Adipocyte (in vitro differentiated cells): Measurements from ENCODE around the gene ARHGAP42.

Source experiments
- DNase-seq: peaks from one replicate; pipeline ENCODE4 v3.0.0-alpha.2; 2015; ENCODE audit warnings: low read depth
- H3K27me3 ChIP-seq: replicated peaks from 2 replicates; pipeline ENCODE4 v1.7.0; 2013; ENCODE audit warnings: mild to moderate bottlenecking, low read length, moderate library complexity; ENCODE audit not compliant: control insufficient read depth, insufficient read depth
- H3K36me3 ChIP-seq: 2 replicates; pipeline ENCODE4 v1.7.0; 2013; ENCODE audit warnings: low read length, mild to moderate bottlenecking, moderate library complexity; ENCODE audit not compliant: control insufficient read depth, insufficient read depth, severe bottlenecking
- H3K4me1 ChIP-seq: 2 replicates; pipeline ENCODE4 v1.7.0; 2013; ENCODE audit warnings: mild to moderate bottlenecking, low read length, moderate library complexity; ENCODE audit not compliant: control insufficient read depth, insufficient read depth
- H3K4me3 ChIP-seq: 2 replicates; pipeline ENCODE4 v1.7.0; 2013; ENCODE audit warnings: mild to moderate bottlenecking, low read length, moderate library complexity
- H3K9ac ChIP-seq: 2 replicates; pipeline ENCODE4 v1.7.0; 2013; ENCODE audit warnings: mild to moderate bottlenecking, low read length, moderate library complexity
- H3K9me3 ChIP-seq: 2 replicates; pipeline ENCODE4 v1.7.0; 2013; ENCODE audit warnings: mild to moderate bottlenecking, low read length, moderate library complexity; ENCODE audit not compliant: control insufficient read depth

ARHGAP42 gene

GRCh38 chr11:100808904-100809491 is 121.9 kb downstream of the ARHGAP42 start:
- H3K4me1 ChIP-seq: peaks cover 11% of the 10 kb centered on the region
- H3K27me3 ChIP-seq: no peaks in the 10 kb centered on the region
- H3K36me3 ChIP-seq: no peaks in the 10 kb centered on the region
- H3K9ac ChIP-seq: no peak overlapping the region
- no peaks in the 10 kb centered on the region for H3K9me3 ChIP-seq
- peak overlapping the region; percentile 19 for H3K4me3 ChIP-seq
- DNase-seq: peak; percentile 61

GRCh38 chr11:100810146-100810545 is 123.1 kb downstream of the ARHGAP42 start:
- DNase-seq: no peak
- Histone ChIP-seq H3K36me3 (no peaks in the 10 kb centered on the region), H3K4me3 (no peak overlapping the region), H3K4me1 (peaks cover 11% of the 10 kb centered on the region), H3K9ac (no peak overlapping the region), H3K27me3 (no peaks in the 10 kb centered on the region), H3K9me3 (no peaks in the 10 kb centered on the region)

- no peak overlapping the region for H3K9ac ChIP-seq
- peaks cover 11% of the 10 kb centered on the region for H3K4me1 ChIP-seq
- H3K36me3 ChIP-seq: no peaks in the 10 kb centered on the region
- H3K9me3 ChIP-seq: no peaks in the 10 kb centered on the region
- no peak for DNase-seq
- no peaks in the 10 kb centered on the region for H3K27me3 ChIP-seq
- H3K4me3 ChIP-seq: no peak overlapping the region
Observed at GRCh38 chr11:100810666-100811065, 123.6 kb downstream of the ARHGAP42 start.

DNA sequence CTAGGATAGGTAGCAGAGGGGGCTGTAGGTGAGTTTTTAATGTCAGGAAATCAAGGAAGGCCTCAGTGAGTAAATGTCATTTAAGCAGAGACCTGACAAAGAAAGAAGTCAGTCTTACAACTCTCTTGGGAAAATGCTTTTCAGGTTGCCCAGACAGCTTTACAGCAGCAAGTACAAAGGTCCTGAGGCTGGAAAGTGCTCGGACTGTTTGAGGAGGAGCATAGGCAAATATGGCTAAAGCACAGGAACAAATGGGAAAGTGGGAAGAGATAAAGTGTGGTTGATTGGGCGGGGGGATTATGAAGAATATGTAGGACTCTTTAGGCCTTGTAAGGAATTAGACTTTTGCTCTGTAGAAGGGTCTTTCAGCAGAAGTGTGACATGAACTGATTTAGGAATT is 125.4 kb downstream of the ARHGAP42 start:
- no peaks in the 10 kb centered on the region for H3K36me3 ChIP-seq
- no peak overlapping the region for H3K4me3 ChIP-seq
- H3K9ac ChIP-seq: no peak overlapping the region
- no peaks in the 10 kb centered on the region for H3K27me3 ChIP-seq
- no peak for DNase-seq
- H3K9me3 ChIP-seq: no peaks in the 10 kb centered on the region
- peaks cover 11% of the 10 kb centered on the region for H3K4me1 ChIP-seq

DNA sequence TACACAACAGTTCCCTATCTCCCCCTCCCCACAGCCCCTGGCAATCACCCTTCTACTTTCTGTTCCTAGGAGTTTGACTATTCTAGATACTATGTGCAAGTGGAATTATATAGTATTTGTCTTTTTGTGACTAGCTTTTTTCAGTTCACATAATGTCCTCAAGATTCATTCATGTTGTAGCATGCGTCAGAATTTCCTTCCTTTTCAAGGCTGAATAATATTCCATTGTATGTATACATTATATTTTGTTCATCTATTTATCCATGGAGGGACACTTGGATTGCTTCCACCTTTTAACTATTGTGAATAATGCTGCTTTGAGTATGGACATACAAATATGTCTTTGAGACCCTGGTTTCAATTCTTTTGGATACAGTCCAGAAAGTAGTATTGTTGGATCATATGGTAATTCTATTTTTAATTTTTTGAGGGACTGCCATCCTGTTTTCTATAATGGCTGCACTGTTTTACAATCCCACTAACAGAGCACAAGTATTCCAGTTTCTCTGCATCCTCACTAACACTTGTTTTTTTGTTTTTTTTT is 128.8 kb downstream of the ARHGAP42 start:
- Histone ChIP-seq H3K9me3 (no peaks in the 10 kb centered on the region), H3K4me1 (no peaks in the 10 kb centered on the region), H3K27me3 (no peaks in the 10 kb centered on the region), H3K36me3 (no peaks in the 10 kb centered on the region), H3K9ac (no peak overlapping the region), H3K4me3 (no peak overlapping the region)
- DNase-seq: no peak

GRCh38 chr11:100816823-100817222 is 129.7 kb downstream of the ARHGAP42 start:
- Histone ChIP-seq H3K4me1 (no peaks in the 10 kb centered on the region), H3K9ac (no peak overlapping the region), H3K36me3 (no peaks in the 10 kb centered on the region), H3K4me3 (no peak overlapping the region), H3K27me3 (no peaks in the 10 kb centered on the region), H3K9me3 (no peaks in the 10 kb centered on the region)
- no peak for DNase-seq

DNA sequence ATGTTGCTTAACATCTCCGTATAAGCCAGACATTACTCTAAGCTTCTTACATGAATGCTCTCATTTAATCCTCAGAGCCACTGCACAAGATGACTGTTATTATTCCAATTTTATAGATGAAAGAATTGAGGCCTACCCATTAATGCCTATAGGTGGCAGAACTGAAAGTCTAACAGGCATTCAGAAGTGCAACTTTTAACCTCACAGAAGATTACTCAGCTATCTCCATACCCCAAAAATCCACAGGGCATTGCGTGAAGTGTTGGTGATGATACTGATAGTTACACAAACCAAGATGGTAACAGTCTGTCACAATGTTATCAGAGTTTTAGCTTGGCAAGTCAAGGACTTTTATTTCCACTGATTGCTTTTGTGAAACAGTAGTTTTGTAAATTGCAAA is 130.5 kb downstream of the ARHGAP42 start:
- no peak overlapping the region for H3K4me3 ChIP-seq

GRCh38 chr11:100820621-100821020 is 133.5 kb downstream of the ARHGAP42 start:
- no peak for DNase-seq
- Histone ChIP-seq H3K4me3 (no peak overlapping the region), H3K9ac (no peak overlapping the region), H3K9me3 (no peaks in the 10 kb centered on the region), H3K36me3 (no peaks in the 10 kb centered on the region), H3K4me1 (peaks cover 26% of the 10 kb centered on the region), H3K27me3 (no peaks in the 10 kb centered on the region)

More for the DNA sequence above, 130.5 kb downstream of the ARHGAP42 start:
- H3K9ac ChIP-seq: no peak overlapping the region
- H3K9me3 ChIP-seq: no peaks in the 10 kb centered on the region
- DNase-seq: no peak
- H3K4me1 ChIP-seq: peaks cover 1% of the 10 kb centered on the region
- no peaks in the 10 kb centered on the region for H3K27me3 ChIP-seq
- no peaks in the 10 kb centered on the region for H3K36me3 ChIP-seq

GRCh38 chr11:100821198-100821597 is 134.1 kb downstream of the ARHGAP42 start:
- H3K4me1 ChIP-seq: peaks cover 26% of the 10 kb centered on the region
- no peak for DNase-seq
- no peak overlapping the region for H3K9ac ChIP-seq
- no peak overlapping the region for H3K4me3 ChIP-seq
- no peaks in the 10 kb centered on the region for H3K27me3 ChIP-seq
- H3K36me3 ChIP-seq: no peaks in the 10 kb centered on the region
- H3K9me3 ChIP-seq: no peaks in the 10 kb centered on the region

DNA sequence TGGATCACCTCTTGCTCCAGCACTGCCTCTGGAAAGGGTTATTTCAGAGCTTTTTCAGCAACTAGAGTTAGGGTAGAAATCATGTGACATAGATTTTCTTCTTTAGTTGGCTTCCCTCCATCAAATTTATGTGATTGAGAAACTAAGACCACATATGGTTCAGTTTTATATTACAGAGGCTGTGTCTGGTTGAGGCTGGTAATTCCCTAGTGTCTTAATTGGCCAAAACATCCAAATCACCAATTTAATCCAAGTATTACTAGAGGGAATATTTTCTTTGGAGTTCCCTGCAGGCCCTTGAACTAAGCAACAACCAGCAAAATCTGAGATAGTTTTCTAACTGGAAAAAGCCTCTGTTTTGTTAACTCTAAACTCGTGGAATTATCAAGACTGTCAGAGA is 136.3 kb downstream of the ARHGAP42 start:
- peak overlapping the region; percentile 48 for H3K9ac ChIP-seq
- no peaks in the 10 kb centered on the region for H3K36me3 ChIP-seq
- peak; percentile 92 for DNase-seq
- no peaks in the 10 kb centered on the region for H3K27me3 ChIP-seq
- peaks cover 26% of the 10 kb centered on the region for H3K4me1 ChIP-seq
- no peaks in the 10 kb centered on the region for H3K9me3 ChIP-seq
- H3K4me3 ChIP-seq: peak overlapping the region; percentile 55

DNA sequence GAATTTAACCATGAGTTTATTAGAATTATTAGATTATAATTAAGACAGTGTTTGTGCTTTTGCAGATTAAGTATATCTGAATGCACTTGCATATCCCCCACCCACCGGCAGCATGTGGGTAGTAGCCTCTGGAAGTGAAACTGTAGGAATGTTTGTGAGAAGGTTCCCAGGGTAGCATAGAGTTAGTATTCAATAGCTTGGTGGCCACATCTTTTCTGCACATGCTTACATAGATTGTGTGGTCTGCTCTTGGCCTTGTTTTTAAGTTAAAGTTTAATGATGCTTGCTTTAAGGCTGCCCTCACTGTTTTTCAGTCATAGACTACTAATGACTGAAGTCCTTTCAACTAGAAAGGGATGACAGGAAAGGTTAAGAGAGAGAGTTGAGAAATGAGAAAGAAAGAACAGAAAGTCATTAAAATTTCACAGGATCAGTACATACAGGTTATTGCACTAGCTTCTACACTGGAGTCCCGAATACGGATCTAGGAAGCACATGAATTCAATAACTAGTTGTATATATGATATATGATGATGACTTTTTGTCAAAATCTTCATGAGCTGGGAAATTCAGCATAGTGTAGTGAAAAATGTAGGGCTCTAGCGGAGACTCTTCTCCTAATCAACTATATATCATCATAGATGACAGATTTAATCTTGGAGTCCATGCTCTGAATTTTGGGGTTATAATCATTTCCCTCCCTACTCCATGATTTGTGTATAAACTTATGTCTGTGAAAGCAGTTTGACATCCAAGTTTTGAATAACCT is 137.1 kb downstream of the ARHGAP42 start:
- H3K27me3 ChIP-seq: no peaks in the 10 kb centered on the region
- H3K4me1 ChIP-seq: peaks cover 26% of the 10 kb centered on the region
- H3K36me3 ChIP-seq: no peaks in the 10 kb centered on the region
- H3K9ac ChIP-seq: no peak overlapping the region
- DNase-seq: peak; percentile 25
- peak overlapping the region; percentile 55 for H3K4me3 ChIP-seq
- H3K9me3 ChIP-seq: no peaks in the 10 kb centered on the region
